ENCODE results near the gene TBC1D21.
A peak's percentile ranks its signal among the peaks of the same experiment; 100 is the strongest.

Gene TBC1D21

GRCh38 chr15:73888224-73889041 lies 15.1 kb downstream of the TBC1D21 start:
- H3K4me3 ChIP-seq (ENCODE audit: low read length), result no peak overlapping the region
- no CpG with 5 or more reads among the region's 10 CpGs for WGBS (ENCODE audit: insufficient coverage, insufficient read length)
- H3K27me3 ChIP-seq (ENCODE audit: control insufficient read depth, insufficient read depth, low read length), result no peaks in the 10 kb centered on the region
- no peaks in the 10 kb centered on the region for H3K9me3 ChIP-seq (ENCODE audit: control insufficient read depth, insufficient read depth, low read length)
- no peak overlapping the region for H3K27ac ChIP-seq (ENCODE audit: low read length)
- no peaks in the 10 kb centered on the region for H3K36me3 ChIP-seq (ENCODE audit: control insufficient read depth, insufficient read depth, low read length)
- H3K4me1 ChIP-seq (ENCODE audit: control insufficient read depth, insufficient read depth, low read length), result no peaks in the 10 kb centered on the region
- DNase-seq (ENCODE audit: low read depth, low spot score), result no peak

- Histone ChIP-seq H3K4me3 (ENCODE audit: low read length) (no peak overlapping the region), H3K4me1 (ENCODE audit: control insufficient read depth, insufficient read depth, low read length) (no peaks in the 10 kb centered on the region), H3K27ac (ENCODE audit: low read length) (no peak overlapping the region), H3K27me3 (ENCODE audit: control insufficient read depth, insufficient read depth, low read length) (no peaks in the 10 kb centered on the region), H3K36me3 (ENCODE audit: control insufficient read depth, insufficient read depth, low read length) (no peaks in the 10 kb centered on the region), H3K9me3 (ENCODE audit: control insufficient read depth, insufficient read depth, low read length) (no peaks in the 10 kb centered on the region)
- DNase-seq (ENCODE audit: low read depth, low spot score), result no peak
- no CpG with 5 or more reads among the region's 6 CpGs for WGBS (ENCODE audit: insufficient coverage, insufficient read length)
Observed at GRCh38 chr15:73889053-73889761, 15.8 kb downstream of the TBC1D21 start.

GRCh38 chr15:73889762-73890124 lies 16.4 kb downstream of the TBC1D21 start:
- no peak for DNase-seq (ENCODE audit: low read depth, low spot score)
- Histone ChIP-seq H3K4me1 (ENCODE audit: control insufficient read depth, insufficient read depth, low read length) (no peaks in the 10 kb centered on the region), H3K36me3 (ENCODE audit: control insufficient read depth, insufficient read depth, low read length) (no peaks in the 10 kb centered on the region), H3K27me3 (ENCODE audit: control insufficient read depth, insufficient read depth, low read length) (no peaks in the 10 kb centered on the region), H3K4me3 (ENCODE audit: low read length) (no peak overlapping the region), H3K27ac (ENCODE audit: low read length) (no peak overlapping the region), H3K9me3 (ENCODE audit: control insufficient read depth, insufficient read depth, low read length) (no peaks in the 10 kb centered on the region)
- WGBS (ENCODE audit: insufficient coverage, insufficient read length), result no CpG with 5 or more reads among the region's 1 CpG

- DNase-seq (ENCODE audit: low read depth, low spot score), result no peak
- Histone ChIP-seq H3K36me3 (ENCODE audit: control insufficient read depth, insufficient read depth, low read length) (no peaks in the 10 kb centered on the region), H3K4me1 (ENCODE audit: control insufficient read depth, insufficient read depth, low read length) (no peaks in the 10 kb centered on the region), H3K27ac (ENCODE audit: low read length) (no peak overlapping the region), H3K9me3 (ENCODE audit: control insufficient read depth, insufficient read depth, low read length) (no peaks in the 10 kb centered on the region), H3K4me3 (ENCODE audit: low read length) (no peak overlapping the region), H3K27me3 (ENCODE audit: control insufficient read depth, insufficient read depth, low read length) (no peaks in the 10 kb centered on the region)
- WGBS (ENCODE audit: insufficient coverage, insufficient read length), result no CpG with 5 or more reads among the region's 11 CpGs
Observed at GRCh38 chr15:73891328-73892315, 18.3 kb downstream of the TBC1D21 start.

GRCh38 chr15:73892446-73893226 lies 19.3 kb downstream of the TBC1D21 start:
- no CpG with 5 or more reads among the region's 13 CpGs for WGBS (ENCODE audit: insufficient coverage, insufficient read length)

GRCh38 chr15:73894133-73894814 lies 20.9 kb downstream of the TBC1D21 start:
- Histone ChIP-seq H3K4me1 (ENCODE audit: control insufficient read depth, insufficient read depth, low read length) (no peaks in the 10 kb centered on the region), H3K9me3 (ENCODE audit: control insufficient read depth, insufficient read depth, low read length) (no peaks in the 10 kb centered on the region), H3K27me3 (ENCODE audit: control insufficient read depth, insufficient read depth, low read length) (no peaks in the 10 kb centered on the region), H3K27ac (ENCODE audit: low read length) (no peak overlapping the region), H3K4me3 (ENCODE audit: low read length) (no peak overlapping the region), H3K36me3 (ENCODE audit: control insufficient read depth, insufficient read depth, low read length) (no peaks in the 10 kb centered on the region)
- no CpG with 5 or more reads among the region's 12 CpGs for WGBS (ENCODE audit: insufficient coverage, insufficient read length)
- no peak for DNase-seq (ENCODE audit: low read depth, low spot score)

More at GRCh38 chr15:73892446-73893226, 19.3 kb downstream of the TBC1D21 start:
- Histone ChIP-seq H3K27ac (ENCODE audit: low read length) (no peak overlapping the region), H3K9me3 (ENCODE audit: control insufficient read depth, insufficient read depth, low read length) (no peaks in the 10 kb centered on the region), H3K27me3 (ENCODE audit: control insufficient read depth, insufficient read depth, low read length) (no peaks in the 10 kb centered on the region), H3K4me3 (ENCODE audit: low read length) (no peak overlapping the region), H3K36me3 (ENCODE audit: control insufficient read depth, insufficient read depth, low read length) (no peaks in the 10 kb centered on the region), H3K4me1 (ENCODE audit: control insufficient read depth, insufficient read depth, low read length) (no peaks in the 10 kb centered on the region)
- no peak for DNase-seq (ENCODE audit: low read depth, low spot score)

GRCh38 chr15:73897441-73898261 lies 24.3 kb downstream of the TBC1D21 start:
- Histone ChIP-seq H3K27ac (ENCODE audit: low read length) (no peak overlapping the region), H3K4me3 (ENCODE audit: low read length) (no peak overlapping the region), H3K27me3 (ENCODE audit: control insufficient read depth, insufficient read depth, low read length) (no peaks in the 10 kb centered on the region), H3K4me1 (ENCODE audit: control insufficient read depth, insufficient read depth, low read length) (no peaks in the 10 kb centered on the region), H3K9me3 (ENCODE audit: control insufficient read depth, insufficient read depth, low read length) (no peaks in the 10 kb centered on the region), H3K36me3 (ENCODE audit: control insufficient read depth, insufficient read depth, low read length) (no peaks in the 10 kb centered on the region)
- peak; percentile 52 for DNase-seq (ENCODE audit: low read depth, low spot score)
- WGBS (ENCODE audit: insufficient coverage, insufficient read length), result no CpG with 5 or more reads among the region's 15 CpGs

GRCh38 chr15:73899197-73900094 lies 26.1 kb downstream of the TBC1D21 start:
- Histone ChIP-seq H3K36me3 (ENCODE audit: control insufficient read depth, insufficient read depth, low read length) (no peaks in the 10 kb centered on the region), H3K9me3 (ENCODE audit: control insufficient read depth, insufficient read depth, low read length) (no peaks in the 10 kb centered on the region), H3K4me1 (ENCODE audit: control insufficient read depth, insufficient read depth, low read length) (no peaks in the 10 kb centered on the region), H3K27me3 (ENCODE audit: control insufficient read depth, insufficient read depth, low read length) (no peaks in the 10 kb centered on the region), H3K27ac (ENCODE audit: low read length) (no peak overlapping the region), H3K4me3 (ENCODE audit: low read length) (no peak overlapping the region)
- no CpG with 5 or more reads among the region's 15 CpGs for WGBS (ENCODE audit: insufficient coverage, insufficient read length)
- no peak for DNase-seq (ENCODE audit: low read depth, low spot score)

All from iPS DF 6.9 (cell line).